NCI-H1930 (cell line): Measurements from ENCODE around the gene NFILZ.
"Not testable (repeated sequence)": the region's sequence is repeated elsewhere in the genome, so short reads cannot be mapped to it uniquely, and the experiment has no call there.

Source experiments
- DNase-seq, 2 experiments: peaks; one replicate each; lab custom pipeline; 2025; lab: John Stamatoyannopoulos, UW

Gene NFILZ

GRCh38 chr19:8611877-8612806 is 18.3 kb upstream of the NFILZ start:
- no peak for DNase-seq

- no peak for DNase-seq
Observed at GRCh38 chr19:8612807-8613171, 17.6 kb upstream of the NFILZ start.

DNA sequence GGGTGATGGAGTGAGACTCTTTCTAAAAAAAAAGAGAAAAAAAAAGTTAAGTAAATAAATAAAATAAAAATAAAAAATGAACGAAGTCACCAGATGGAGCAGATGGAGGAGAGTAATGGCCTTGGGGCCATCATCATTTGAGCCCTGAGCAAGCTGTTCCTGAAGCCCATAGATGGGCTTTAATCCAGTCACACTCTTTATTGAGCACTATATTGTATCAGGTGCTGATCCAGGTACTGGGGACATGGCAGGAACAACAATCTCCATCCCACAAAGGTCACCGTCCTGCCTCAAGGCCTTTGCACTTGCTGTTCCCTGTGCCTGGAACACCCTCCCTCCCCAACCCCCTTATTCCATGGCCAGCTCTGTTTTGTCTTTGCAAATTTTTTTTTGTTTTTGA is 16.0 kb upstream of the NFILZ start:
- DNase-seq: no peak

DNA sequence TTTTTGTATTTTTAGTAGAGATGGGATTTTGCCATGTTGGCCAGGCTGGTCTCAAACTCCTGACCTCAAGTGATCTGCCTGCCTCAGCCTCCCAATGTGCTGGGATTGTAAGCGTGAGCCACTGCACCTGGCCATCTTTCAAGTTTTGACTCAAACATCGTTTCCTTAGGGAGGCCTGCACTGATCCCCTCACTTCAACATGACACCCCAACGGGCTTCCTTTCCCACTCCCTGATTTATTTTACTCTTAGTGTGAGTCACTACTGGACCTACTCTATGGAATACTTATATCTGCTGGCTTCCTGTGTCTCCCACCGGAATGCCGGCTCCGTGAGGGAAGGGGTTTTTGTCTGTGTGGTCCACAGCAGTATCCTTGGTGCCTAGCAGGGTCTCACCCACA is 15.4 kb upstream of the NFILZ start:
- no peak for DNase-seq

DNA sequence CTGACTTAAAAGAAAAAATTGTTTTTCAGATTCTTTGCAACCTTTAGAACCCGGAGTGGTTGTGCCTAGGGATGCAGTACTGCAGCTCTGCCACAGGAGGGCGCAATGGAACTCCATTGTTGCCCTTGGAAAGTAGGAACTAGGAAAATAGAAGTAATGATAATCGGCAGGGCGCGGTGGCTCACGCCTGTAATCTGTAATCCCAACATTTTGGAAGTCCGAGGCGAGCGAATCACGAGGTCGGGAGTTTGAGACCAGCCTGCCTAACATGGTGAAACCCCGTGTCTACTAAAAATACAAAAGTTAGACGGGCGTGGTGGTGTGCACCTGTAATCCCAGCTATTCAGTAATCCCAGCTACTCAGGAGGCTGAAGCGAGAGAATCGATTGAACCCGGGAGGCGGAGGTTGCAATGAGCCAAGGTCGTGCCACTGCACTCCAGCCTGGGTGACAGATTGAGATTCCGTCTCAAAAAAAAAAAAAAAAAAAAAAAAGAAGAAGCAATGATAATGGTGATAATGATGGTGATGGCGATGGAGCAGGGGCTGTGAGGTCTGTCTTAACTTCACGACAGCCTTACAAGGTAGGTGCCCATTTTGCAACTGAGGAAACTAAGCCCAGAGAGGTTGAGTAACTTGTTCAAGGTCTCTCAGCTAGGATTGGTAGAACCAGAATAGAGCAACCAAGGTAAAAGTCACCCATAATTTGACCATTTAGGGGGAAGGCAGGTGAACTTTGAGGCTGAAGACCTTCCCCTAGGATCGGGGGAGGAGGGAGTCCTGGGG is 14.4 kb upstream of the NFILZ start:
- DNase-seq: no peak

- no peak for DNase-seq
Observed at GRCh38 chr19:8616861-8617260, 13.6 kb upstream of the NFILZ start.

GRCh38 chr19:8617325-8617724 is 13.1 kb upstream of the NFILZ start:
- not testable (repeated sequence) for DNase-seq

GRCh38 chr19:8617984-8618383 is 12.4 kb upstream of the NFILZ start:
- DNase-seq: no peak

GRCh38 chr19:8618751-8619150 is 11.7 kb upstream of the NFILZ start:
- DNase-seq: no peak

- not testable (repeated sequence) for DNase-seq
Observed at GRCh38 chr19:8622886-8623285, 7.5 kb upstream of the NFILZ start.

DNA sequence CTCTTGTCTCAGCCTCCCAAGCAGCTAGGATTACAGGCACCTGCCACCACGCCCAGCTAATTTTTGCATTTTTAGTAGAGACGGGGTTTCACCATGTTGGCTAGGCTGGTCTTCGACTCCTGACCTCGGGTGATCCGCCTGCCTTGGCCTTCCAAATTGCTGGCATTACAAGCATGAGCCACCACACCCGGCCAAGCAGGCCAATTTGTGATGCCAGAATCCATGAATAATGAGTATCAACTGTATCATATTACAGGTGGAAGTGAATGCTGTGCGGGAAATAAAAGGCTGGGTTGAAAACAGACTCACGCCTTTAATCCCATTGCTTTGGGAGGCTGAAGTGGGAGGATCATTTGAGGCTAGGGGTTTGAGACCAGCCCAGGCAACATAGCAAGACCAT is 3.6 kb upstream of the NFILZ start:
- no peak for DNase-seq

DNA sequence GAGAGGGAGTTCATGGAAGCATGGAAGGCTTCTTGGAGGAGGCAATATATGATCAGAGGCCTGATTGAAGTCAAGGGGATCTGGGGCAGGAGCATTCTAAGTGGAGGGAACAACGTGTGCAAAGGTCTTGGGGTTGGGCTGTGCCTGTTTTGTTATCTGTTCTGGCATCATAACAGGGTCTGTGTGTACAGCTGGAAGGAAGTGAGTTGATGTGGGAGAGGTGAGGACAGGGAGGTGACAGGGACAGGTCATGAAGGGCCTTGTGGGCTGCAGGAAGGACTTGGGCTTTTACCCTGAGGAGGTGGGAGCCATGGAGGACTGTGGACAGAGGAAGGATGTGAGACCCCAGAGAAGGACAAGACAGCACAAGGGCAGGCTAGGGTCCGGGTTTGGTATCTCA is 1.2 kb upstream of the NFILZ start:
- no peak for DNase-seq

DNA sequence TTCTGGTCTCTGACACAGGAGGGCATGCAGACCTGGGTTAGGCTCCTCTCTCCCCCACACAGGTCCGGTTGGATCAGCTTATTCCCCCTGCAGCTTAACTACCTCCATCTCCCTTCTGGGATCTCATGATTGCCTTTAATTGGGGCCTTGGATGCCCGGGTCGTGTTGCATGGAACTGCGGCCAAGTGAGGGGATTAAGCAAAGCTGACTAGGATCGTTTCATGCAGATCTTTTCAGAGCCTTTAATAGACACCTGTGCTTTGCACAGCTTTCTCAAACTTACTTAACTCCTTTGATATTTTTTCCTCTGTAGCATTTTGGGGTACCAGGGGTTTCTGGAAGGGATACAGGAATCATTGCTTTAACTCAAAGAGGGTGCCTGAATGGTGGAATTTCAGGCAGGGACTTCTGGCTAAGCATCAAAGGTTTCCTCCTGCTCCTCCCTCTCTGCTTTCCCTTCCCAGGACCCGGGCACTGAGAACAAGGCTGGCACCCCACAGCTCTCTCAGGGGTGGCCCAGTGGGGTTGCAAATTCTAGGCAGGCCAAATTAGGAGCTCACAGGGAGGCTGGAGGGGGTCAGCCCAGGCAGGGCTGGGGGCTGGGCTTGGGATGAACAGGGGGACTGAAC is 477 bp downstream of the NFILZ start:
- no peak for DNase-seq

DNA sequence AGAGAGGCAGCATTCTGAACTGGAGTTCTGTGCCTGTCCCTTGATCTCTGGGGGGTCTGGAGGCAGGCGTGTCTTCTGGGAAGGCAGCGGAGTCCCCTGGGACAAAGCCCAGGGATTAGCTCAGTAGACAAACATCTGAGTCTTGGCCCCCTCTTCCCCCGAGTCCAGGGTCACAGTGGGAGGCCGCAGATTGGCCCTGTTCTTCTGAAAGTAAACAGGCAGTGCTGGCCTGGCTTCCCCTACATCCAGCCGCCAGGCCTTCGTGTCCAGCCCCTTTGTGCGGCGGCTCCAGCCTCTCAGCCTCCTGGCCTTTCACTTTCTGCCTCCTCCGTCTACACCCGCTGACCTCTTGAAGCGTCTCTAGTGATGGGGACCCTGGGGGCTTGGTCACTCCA is 989 bp downstream of the NFILZ start:
- DNase-seq: no peak

DNA sequence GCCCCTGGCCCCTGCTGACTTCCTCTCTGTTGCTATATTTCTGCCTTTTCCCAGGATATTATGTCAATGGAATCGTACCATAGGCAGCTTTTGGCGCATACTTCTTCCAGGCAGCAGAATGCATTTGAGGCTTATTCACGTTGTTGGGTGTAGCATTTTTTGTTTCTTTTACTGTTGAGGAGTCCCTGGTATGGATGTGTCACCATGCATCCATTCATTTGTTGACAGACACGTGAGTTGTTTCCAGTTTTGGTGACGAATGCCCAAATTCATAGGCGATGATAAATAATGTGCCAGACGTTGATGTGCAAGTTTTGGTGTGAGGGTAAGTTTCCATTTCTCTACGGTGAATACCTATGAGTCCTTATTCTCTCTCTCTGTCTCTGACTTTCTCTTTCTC is 5.0 kb downstream of the NFILZ start:
- no peak for DNase-seq

GRCh38 chr19:8637070-8637469 is 6.6 kb downstream of the NFILZ start:
- DNase-seq: not testable (repeated sequence)

DNA sequence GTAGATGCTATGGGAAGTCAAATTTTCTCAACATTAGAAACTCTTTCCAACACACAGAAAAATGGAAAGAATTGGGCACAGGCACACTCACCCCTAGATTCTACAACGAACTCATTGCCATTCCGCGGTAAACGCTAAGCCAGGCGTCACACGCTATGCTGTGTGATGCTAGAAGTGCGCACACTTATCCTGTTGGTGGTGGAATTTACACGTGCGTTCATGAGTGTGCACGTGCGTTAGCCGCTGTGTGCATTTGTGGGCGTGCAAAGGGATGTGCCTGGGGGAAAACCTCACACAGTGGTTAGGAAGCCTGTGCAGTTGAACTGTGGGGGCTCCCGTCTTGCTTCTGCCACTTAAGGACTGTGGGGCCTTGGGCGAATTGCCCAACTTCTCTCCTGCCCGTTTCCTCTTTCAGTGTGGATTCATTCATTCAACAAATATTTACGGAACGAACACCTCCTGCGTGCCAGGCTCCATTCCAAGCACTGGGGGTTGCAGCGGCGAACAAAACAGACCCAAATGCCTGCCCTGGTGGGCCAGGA is 7.7 kb downstream of the NFILZ start:
- DNase-seq: no peak

GRCh38 chr19:8639821-8640401 is 9.5 kb downstream of the NFILZ start:
- DNase-seq: no peak

- no peak for DNase-seq
Observed at GRCh38 chr19:8640402-8641004, 10.1 kb downstream of the NFILZ start.

DNA sequence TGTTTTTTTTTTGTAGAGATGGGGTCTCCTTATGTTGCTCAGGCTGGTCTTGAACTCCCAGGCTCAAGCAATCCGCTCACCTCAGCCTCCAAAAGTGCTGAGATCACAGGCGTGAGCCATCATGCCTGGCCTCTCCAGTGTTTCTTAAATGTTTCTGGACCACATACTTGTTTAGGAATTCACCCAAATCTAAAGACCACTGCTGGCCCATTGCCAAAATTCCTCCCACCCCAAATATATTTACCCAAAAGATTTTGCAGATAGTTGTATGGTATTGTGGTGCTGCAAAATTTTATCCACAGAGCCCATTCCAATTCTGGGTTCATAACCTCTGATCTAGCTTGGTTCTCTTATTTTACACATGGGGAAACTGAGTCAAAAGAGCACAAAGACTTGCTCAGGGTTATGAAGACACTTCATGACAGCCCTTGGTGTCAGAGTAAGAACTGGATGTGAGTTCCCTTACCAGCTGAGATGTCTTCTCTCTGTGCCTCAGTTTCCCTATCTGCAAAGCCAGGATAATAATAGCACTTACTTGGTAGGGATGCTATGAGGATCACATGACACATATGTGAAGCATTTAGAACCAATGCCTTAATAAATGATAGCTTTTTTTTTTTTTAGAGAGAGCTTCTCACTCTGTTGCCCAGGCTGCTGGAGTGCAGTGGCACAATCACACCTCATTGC is 10.9 kb downstream of the NFILZ start:
- DNase-seq: no peak

DNA sequence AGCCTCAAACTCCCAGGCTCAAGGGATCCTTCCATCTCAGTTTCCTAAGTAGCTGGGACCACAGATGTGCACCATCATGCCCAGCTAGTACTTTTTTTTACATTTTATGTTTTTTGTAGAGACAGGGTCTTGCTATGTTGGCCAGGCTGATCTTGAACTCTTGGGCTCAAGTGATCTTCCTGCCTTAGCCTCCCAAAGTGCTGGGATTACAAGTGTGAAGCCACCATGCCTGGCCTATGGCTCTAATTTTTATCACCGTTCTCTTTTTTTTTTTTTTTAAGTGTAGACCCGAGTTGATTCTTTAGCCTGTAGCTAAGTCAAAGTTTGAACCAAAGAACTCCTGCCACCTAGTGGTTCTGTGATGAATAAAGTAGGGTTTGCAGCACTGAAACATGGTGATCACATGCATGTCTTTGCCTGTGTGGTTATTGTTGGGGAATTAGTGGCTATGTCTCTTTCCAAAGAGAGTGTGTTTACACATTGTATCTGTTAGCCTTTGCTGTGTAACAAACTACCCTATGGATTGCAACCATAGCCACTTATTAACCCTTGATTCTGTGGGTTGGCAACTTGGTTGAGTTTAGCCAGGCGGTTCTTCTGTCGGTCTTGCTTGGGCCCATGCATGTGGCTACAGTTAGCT is 11.6 kb downstream of the NFILZ start:
- DNase-seq: no peak
